ENCODE results near the gene NOTUM.
"Not testable (repeated sequence)": the region's sequence is repeated elsewhere in the genome, so short reads cannot be mapped to it uniquely, and the experiment has no call there.

The NOTUM gene

DNA sequence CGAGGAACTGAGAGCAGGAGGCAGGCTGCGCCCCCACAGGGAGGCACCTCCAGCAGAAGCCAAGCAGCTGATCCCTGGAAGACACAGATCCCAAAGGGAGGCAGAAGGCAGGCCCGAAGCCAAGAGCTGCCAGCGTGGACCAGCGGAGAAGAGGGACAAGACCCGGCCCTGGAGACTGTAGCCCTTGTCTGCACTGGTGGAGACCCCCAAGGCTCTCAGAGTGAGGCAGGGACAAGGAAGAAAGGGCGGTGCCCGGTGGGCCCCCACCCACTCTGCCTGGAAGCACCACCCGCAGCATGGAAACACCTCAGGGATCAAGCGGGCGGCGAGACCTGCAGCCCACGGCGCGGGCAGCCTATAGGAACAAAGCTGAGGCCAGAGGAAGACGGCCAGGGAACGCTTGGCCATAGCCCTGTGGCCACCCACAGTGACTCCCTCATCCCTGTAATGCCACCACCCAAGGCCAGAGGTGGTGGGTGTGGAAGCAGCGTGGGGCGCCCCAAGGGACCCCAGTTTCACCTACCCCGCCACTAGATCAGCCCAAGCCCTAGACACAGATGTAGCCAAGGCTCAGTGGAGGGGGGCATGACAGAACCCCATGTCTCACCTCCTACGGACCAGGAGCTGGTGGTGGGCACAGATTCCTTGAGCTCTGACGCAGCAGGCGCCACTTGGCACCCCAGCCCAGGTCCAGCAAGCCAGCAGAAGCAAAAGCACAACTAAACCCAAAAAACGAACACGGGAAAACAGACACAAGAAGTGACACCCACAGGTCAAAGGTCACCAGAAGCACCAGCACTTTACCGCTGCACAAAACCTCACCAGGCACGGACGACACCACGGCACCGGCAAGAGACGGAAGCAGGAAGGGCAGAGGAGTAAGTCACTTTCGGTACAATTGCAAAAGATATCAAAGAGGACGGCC is 40.1 kb downstream of the NOTUM start:
- DNase-seq (ENCODE audit: low spot score), result no peak
- in situ Hi-C loops (cut with MboI; ENCODE audit: low pct_unique_long_range_greater_than_20kb, low sequenced_read_pairs, unreplicated experiment), result no loop called here
- no peak for TF ChIP-seq CTCF (IDR thresholded peaks at IDR 0.05; ENCODE audit: extremely low read depth, insufficient read depth, missing control alignments)

- no peak for DNase-seq (ENCODE audit: low spot score)
- in situ Hi-C loops (cut with MboI; ENCODE audit: low pct_unique_long_range_greater_than_20kb, low sequenced_read_pairs, unreplicated experiment), result no loop called here
- TF ChIP-seq CTCF (IDR thresholded peaks at IDR 0.05; ENCODE audit: extremely low read depth, insufficient read depth, missing control alignments), result no peak
These were observed 42.0 kb downstream of the NOTUM start for GRCh38 chr17:81918832-81919545.

DNA sequence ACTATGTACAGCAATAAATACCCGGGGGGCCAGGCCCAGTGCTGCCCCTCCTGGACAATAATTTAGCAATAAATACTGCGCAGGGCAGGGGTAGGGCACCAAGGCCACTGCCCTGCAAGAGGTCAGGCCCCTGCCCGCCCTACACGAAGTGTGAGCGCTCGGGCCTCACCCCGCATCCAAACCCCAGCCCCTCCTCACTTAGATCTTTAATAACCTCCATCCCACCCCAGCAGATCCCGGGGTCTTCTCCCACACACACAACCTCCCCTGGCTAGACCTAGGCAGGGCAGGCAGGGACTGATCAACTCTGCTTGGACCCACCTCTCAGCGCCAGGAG is 42.7 kb downstream of the NOTUM start:
- in situ Hi-C loops (cut with MboI; ENCODE audit: low pct_unique_long_range_greater_than_20kb, low sequenced_read_pairs, unreplicated experiment); DNase-seq (ENCODE audit: low spot score): not testable (repeated sequence)

DNA sequence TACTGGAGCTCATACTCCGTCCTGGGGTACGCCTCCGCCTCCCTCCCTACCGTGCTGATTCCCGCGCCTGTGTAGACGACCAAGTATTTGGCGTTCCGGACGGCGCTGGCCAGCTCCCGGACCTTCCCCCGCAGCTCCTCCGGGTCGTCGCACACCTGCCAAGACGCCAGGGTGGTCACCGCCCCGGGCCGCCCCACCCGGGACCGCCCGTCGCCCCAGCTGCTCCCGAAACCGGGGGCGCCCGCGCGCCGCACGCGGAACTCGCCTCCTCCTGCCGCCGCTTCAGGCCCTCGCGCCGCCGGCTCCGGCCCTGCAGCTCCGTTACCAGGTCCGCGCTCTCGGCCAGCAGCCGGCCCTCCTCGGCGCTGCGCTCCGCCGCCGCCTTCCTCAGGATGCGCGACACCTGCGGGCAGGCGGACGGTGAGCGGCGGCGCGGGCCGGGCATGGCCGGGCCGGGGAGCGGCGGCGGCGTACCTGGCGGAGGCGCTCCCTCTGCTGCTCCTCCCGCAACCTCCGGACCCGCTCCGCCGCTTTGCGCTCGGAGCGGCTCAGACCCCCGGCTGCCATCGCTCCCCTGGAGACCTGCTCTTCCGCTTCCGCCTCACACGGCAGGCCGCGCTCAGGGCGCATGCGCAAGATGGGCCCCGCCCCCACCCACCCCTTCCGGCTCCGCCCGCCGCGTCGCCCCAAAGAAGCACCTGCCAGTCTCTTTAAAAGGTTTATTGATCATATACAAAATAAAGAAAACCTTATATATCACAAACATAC is 43.2 kb downstream of the NOTUM start, which contains the start of gene SIRT7:
SIRT7 (minus strand) TSS at position 612 of the 768 bp plus-strand sequence; CDS start at position 567, 45 bp downstream.
- DNase-seq (ENCODE audit: low spot score), result peak; percentile 99
- in situ Hi-C loops (cut with MboI; ENCODE audit: low pct_unique_long_range_greater_than_20kb, low sequenced_read_pairs, unreplicated experiment), result no loop called here

DNA sequence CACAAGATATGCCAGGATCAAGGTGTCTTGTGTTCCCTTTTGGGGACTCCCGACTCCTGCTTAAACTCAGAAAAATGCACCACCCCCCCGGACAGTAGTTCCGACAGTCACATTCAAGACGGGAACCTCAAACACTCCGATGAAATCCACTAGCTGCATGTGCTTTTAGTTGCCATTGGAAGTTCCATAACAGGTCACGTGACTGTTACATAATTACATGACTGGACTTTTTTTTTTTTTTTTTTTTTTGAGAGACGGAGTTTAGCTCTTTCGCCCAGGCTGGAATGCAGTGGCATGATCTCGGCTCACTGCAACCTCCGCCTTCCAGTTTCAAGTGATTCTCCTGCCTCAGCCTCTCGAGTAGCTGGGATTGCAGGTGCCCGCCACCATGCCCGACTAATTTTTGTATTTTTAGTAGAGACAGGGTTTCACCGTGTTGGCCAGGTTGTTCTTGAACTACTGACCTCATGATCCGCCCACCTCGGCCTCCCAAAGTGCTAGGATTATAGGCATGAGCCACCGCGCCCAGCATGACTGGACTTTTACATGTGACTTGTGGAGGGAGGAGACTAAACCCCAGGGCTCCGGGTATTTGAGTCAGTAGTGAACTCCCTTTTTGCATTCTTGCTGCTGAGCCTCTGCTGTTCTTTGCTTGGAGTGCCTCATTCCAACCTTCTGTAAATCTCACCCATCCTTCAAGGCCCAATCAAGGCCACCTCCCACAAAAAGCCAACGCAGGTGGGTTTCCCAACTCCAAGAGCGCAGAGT is 44.6 kb downstream of the NOTUM start:
- TF ChIP-seq CTCF (IDR thresholded peaks at IDR 0.05; ENCODE audit: extremely low read depth, insufficient read depth, missing control alignments), result no peak
- in situ Hi-C loops (cut with MboI; ENCODE audit: low pct_unique_long_range_greater_than_20kb, low sequenced_read_pairs, unreplicated experiment), result no loop called here
- DNase-seq (ENCODE audit: low spot score), result no peak

More for the DNA sequence above, 43.2 kb downstream of the NOTUM start, which contains the start of gene SIRT7:
- TF ChIP-seq CTCF (IDR thresholded peaks at IDR 0.05; ENCODE audit: extremely low read depth, insufficient read depth, missing control alignments), result no peak

DNA sequence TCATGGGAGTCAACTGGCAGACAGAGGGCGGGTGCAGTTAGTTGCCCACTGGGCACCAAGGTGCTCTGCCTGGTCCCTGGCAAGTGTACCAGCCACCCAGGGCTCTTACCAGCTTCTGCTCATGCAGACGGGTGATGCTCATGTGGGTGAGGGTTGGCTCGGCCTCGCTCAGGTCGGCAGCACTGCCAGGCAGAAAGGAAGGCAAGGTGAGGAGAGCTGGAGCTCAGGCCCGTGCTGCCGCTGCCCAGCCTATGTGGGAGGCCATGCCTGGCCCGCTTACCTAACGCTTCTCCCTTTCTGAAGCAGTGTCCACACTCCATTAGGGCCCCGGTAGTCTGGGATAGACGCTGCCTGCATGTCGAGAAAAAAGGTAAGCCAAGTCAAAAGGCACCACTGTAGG is 45.7 kb downstream of the NOTUM start:
- DNase-seq (ENCODE audit: low spot score), result no peak
- in situ Hi-C loops (cut with MboI; ENCODE audit: low pct_unique_long_range_greater_than_20kb, low sequenced_read_pairs, unreplicated experiment), result no loop called here

More for the DNA sequence above, 45.7 kb downstream of the NOTUM start:
- no peak for TF ChIP-seq CTCF (IDR thresholded peaks at IDR 0.05; ENCODE audit: extremely low read depth, insufficient read depth, missing control alignments)
